ENCODE measurements around the gene CMIP. TPM values are rescaled to one million over a fixed set of nuclear protein-coding genes. Genes with fewer than 3 reads are reported as not detected.
"Not testable (repeated sequence)": the region's sequence is repeated elsewhere in the genome, so short reads cannot be mapped to it uniquely, and the experiment has no call there.

CMIP gene
- total RNA-seq, 4 donors from 2014 or later: 44.6 to 152 (median 76.5) TPM

DNA sequence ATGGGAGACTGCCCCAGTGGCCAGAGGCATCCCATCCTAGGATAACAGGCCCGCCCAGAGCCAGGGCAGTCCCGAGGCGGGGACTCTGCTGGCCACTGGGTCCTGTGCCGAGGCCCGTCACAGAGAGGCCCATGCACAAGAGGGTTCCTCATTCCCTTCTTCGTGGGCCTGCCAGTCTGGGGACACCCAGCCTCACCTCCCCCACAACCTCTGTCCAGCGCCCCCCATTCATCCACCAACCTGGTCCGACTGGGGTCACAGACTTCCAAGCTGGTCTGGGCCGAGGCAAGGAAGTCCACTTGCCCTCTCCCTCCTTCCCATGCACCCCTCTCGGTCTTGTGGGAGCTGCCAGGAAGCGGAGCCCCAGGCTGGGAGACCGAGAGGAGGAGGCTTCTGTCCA lies 240.3 kb downstream of the CMIP start:
- peaks cover 0 to 5% (median 0%) of the 10 kb centered on the region in 4 donors for H3K4me1 ChIP-seq
- TF ChIP-seq CTCF (IDR thresholded peaks at IDR 0.05) (no peak), POLR2A (IDR thresholded peaks at IDR 0.05) (no peak)
- H3K9me3 ChIP-seq: no peaks in the 10 kb centered on the region

DNA sequence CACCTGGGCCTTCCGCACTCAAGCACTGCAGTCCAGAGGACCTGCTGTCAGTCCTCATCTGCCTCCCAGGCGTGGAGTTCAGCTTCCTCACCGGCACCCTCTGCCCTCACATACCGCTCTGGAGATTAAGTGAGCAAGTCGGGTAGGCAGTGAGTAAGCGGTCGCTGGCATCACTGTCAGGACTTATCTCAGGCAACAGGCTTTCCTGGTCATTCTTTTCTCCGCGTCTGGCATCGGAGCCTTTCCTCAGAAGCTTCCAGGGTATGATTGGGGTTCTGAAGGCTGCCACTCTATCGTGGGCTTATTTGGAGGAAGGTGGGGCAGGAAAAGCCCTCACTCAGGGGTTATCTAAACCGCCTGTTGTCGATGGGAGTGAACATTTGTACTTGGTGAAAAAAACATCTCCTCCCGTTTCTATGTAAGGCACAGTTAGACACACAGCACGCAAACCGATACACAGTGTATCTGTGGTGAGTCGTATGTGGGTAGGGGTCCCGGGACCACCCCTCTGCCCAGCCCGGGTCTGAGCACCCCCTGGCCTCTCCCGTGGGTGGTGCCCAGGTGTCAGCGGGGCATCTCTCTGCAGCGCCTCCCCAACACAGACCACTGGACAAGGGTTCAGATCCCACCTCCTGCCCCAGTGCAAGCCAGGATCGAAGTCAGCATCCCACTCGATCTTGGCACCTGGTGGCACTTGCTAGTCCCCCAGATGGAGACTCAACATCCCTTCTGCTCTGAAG lies 242.0 kb downstream of the CMIP start:
- Histone ChIP-seq H3K9me3 (no peaks in the 10 kb centered on the region), H3K27me3 (no peaks in the 10 kb centered on the region), H3K4me3 (no peak overlapping the region), H3K36me3 (peaks cover 0 to 38% (median 0%) of the 10 kb centered on the region in 3 donors), H3K4me1 (peaks cover 0 to 9% (median 0%) of the 10 kb centered on the region in 4 donors), H3K27ac (no peak overlapping the region)
- TF ChIP-seq POLR2A (IDR thresholded peaks at IDR 0.05) (no peak), CTCF (IDR thresholded peaks at IDR 0.05) (no peak)
- DNase-seq: no peak

More for the DNA sequence above, 240.3 kb downstream of the CMIP start:
- H3K27me3 ChIP-seq: no peaks in the 10 kb centered on the region
- DNase-seq: peak in 1 of 3 donors; percentile 43
- H3K4me3 ChIP-seq: no peak overlapping the region
- H3K36me3 ChIP-seq: peaks cover 0 to 50% (median 0%) of the 10 kb centered on the region in 3 donors
- no peak overlapping the region for H3K27ac ChIP-seq

DNA sequence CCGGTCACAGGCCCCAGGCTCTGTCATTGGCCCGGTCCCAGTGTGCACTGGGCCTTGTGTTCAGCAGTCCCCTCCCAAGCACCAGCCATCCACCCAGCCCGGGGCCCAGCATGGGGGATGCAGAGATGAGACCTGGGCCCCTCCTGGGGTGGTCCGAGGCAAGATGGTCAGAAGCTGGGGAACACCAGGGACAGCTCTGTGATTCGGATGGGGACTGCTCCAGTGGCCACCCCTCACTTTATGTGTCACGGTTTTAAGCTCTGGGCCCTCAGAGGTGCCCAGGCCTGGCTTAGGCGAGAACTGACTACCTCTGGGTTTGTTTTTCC lies 242.5 kb downstream of the CMIP start:
- Histone ChIP-seq H3K9me3 (no peaks in the 10 kb centered on the region), H3K27me3 (no peaks in the 10 kb centered on the region), H3K4me3 (no peak overlapping the region), H3K36me3 (peaks cover 0 to 39% (median 0%) of the 10 kb centered on the region in 3 donors), H3K27ac (no peak overlapping the region), H3K4me1 (peaks cover 0 to 9% (median 0%) of the 10 kb centered on the region in 4 donors)
- TF ChIP-seq CTCF (IDR thresholded peaks at IDR 0.05) (no peak), POLR2A (IDR thresholded peaks at IDR 0.05) (no peak)
- peak in 1 of 3 donors; percentile 35 for DNase-seq

GRCh38 chr16:81688182-81688581 lies 243.6 kb downstream of the CMIP start:
- peak overlapping the region in 1 of 4 donors; percentile 25 for H3K27ac ChIP-seq
- no peaks in the 10 kb centered on the region for H3K9me3 ChIP-seq
- H3K4me3 ChIP-seq: no peak overlapping the region
- TF ChIP-seq CTCF (IDR thresholded peaks at IDR 0.05) (no peak), POLR2A (IDR thresholded peaks at IDR 0.05) (no peak)
- no peak for DNase-seq
- peaks cover 0 to 9% (median 0%) of the 10 kb centered on the region in 4 donors for H3K4me1 ChIP-seq
- peaks cover 0 to 39% (median 0%) of the 10 kb centered on the region in 3 donors for H3K36me3 ChIP-seq
- no peaks in the 10 kb centered on the region for H3K27me3 ChIP-seq

GRCh38 chr16:81688839-81689238 lies 244.2 kb downstream of the CMIP start:
- not testable (repeated sequence) for DNase-seq, H3K4me3 ChIP-seq, H3K27ac ChIP-seq, H3K27me3 ChIP-seq, H3K4me1 ChIP-seq, H3K9me3 ChIP-seq
- H3K36me3 ChIP-seq: peaks cover 0 to 44% (median 0%) of the 10 kb centered on the region in 3 donors

DNA sequence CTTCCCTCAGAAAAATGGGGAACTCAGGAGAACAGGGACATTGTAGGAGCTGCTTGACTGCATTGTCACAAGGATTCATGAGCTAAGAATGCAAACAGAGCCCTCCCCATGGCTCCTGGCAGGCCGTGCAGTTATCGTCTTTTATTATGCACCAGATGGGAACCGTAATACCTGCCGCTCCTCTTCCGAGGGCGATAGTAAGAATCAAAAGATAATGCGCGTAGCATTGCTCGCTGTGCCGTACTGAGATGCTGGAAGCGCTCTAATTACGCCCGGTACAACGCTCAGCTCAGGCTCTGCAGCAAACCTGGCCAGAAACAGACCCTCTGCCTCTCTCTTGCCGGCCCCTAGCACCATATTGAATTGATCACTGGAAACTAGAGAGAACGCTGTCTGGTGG lies 247.4 kb downstream of the CMIP start:
- Histone ChIP-seq H3K27ac (peak overlapping the region in 2 of 4 donors; percentile 62 to 63), H3K4me3 (no peak overlapping the region), H3K9me3 (no peaks in the 10 kb centered on the region), H3K27me3 (no peaks in the 10 kb centered on the region), H3K4me1 (peaks cover 0 to 28% (median 0%) of the 10 kb centered on the region in 4 donors), H3K36me3 (peaks cover 0 to 61% (median 0%) of the 10 kb centered on the region in 3 donors)
- DNase-seq: peak in 1 of 3 donors; percentile 47
- TF ChIP-seq POLR2A (IDR thresholded peaks at IDR 0.05) (no peak), CTCF (IDR thresholded peaks at IDR 0.05) (no peak)

All from Peyer's patch (tissue), 4 donors.